ENCODE data around the gene CNKSR2.

DNA sequence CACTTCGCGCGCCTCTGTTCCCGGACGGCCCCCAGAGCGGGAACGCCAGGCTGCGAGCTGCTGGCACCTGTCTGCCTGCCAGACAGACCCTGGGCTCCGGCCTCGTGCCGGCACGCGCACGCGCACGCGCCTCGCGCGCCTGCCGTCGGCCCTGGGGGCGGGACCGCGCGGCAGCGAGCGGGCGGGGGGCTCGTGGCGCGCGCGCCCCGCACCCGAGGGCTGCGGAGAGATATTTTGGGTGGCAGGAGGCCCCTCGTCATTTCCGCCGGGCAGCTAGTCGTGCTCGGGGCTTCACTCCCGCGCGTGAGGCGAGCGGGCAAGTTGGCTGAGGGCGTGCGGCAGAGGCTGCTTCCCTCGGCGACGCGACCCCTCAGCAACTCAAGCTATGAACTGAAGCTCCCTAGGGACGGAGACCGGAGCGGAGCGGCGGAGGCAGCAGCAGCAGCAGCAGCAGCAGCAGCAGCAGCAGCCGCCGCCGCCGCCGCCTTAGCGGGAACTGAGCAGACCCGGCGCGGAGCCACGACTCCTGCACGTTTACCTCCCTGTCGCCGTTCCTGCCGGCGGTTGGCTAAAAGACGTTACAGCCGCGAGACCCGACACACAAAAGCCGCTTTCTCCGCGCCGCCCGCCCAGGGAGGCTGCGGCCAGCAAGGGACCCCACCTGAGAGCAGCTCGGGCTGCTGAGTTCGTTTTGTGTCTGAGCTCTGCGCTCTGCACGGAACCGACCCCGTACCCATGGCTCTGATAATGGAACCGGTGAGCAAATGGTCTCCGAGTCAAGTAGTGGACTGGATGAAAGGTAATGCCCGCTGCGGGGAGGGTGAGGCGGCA lies at the start of gene CNKSR2:
- no peak for TF ChIP-seq CTCF (IDR thresholded peaks at IDR 0.05; ENCODE audit: low read length)
- no peak for TF ChIP-seq EZH2 (optimal IDR thresholded peaks at IDR 0.05; ENCODE audit: low read depth, low read length)
- no peak for TF ChIP-seq EZH2phosphoT487 (IDR thresholded peaks at IDR 0.05; ENCODE audit: low read length)
